Measurements from ENCODE around the gene JARID2. TPM values are rescaled to one million over a fixed set of nuclear protein-coding genes. Genes with fewer than 3 reads are reported as not detected.

JARID2 gene
- total RNA-seq, 2 donors from 2014 or later, result 3.6 to 4.6 TPM

GRCh38 chr6:15430931-15431405 lies 185.1 kb downstream of the JARID2 start:
- intact Hi-C loops (cut with DNase I), result no loop called here
- Histone ChIP-seq H3K27ac (no peak overlapping the region), H3K9me3 (no peaks in the 10 kb centered on the region), H3K4me3 (no peak overlapping the region), H3K36me3 (replicated peaks in 1 of 2; ENCODE audit: insufficient read depth in 1 of 2, low read depth in 2 of 2) (no peaks in the 10 kb centered on the region), H3K27me3 (no peaks in the 10 kb centered on the region), H3K4me1 (peaks cover 32% of the 10 kb centered on the region)
- no peak for TF ChIP-seq POLR2A (IDR thresholded peaks at IDR 0.05)
- TF ChIP-seq CTCF (IDR thresholded peaks at IDR 0.05), result no peak
- DNase-seq, result no peak
- 66 to 69% methylated on average over 6 of the region's 6 CpGs for WGBS, 2 donors
- peak; percentile 56 for ATAC-seq

GRCh38 chr6:15431762-15432483 lies 186.1 kb downstream of the JARID2 start:
- Histone ChIP-seq H3K4me1 (peaks cover 32% of the 10 kb centered on the region), H3K36me3 (replicated peaks in 1 of 2; ENCODE audit: insufficient read depth in 1 of 2, low read depth in 2 of 2) (no peaks in the 10 kb centered on the region), H3K27ac (peak overlapping the region in 1 of 4 donors; percentile 40), H3K9me3 (no peaks in the 10 kb centered on the region), H3K4me3 (no peak overlapping the region), H3K27me3 (no peaks in the 10 kb centered on the region)
- 66 to 71% methylated on average over 9 of the region's 9 CpGs for WGBS, 2 donors
- intact Hi-C loops (cut with DNase I), result no loop called here
- DNase-seq, result no peak
- TF ChIP-seq POLR2A (IDR thresholded peaks at IDR 0.05) (no peak), CTCF (IDR thresholded peaks at IDR 0.05) (no peak)
- peak; percentile 71 for ATAC-seq

GRCh38 chr6:15433511-15433861 lies 187.6 kb downstream of the JARID2 start:
- TF ChIP-seq POLR2A (IDR thresholded peaks at IDR 0.05) (no peak), CTCF (IDR thresholded peaks at IDR 0.05) (no peak)
- H3K4me3 ChIP-seq, result no peak overlapping the region
- H3K36me3 ChIP-seq (replicated peaks in 1 of 2; ENCODE audit: insufficient read depth in 1 of 2, low read depth in 2 of 2), result no peaks in the 10 kb centered on the region
- DNase-seq (no peak), ATAC-seq (no peak)
- peaks cover 32% of the 10 kb centered on the region for H3K4me1 ChIP-seq
- intact Hi-C loops (cut with DNase I), result no loop called here
- no peak overlapping the region for H3K27ac ChIP-seq
- H3K27me3 ChIP-seq, result no peaks in the 10 kb centered on the region
- WGBS, 2 donors, result 58 to 68% methylated on average over 2 of the region's 2 CpGs
- no peaks in the 10 kb centered on the region for H3K9me3 ChIP-seq

GRCh38 chr6:15434263-15434662 lies 188.4 kb downstream of the JARID2 start:
- intact Hi-C loops (cut with DNase I), result no loop called here
- Histone ChIP-seq H3K9me3 (no peaks in the 10 kb centered on the region), H3K36me3 (replicated peaks in 1 of 2; ENCODE audit: insufficient read depth in 1 of 2, low read depth in 2 of 2) (no peaks in the 10 kb centered on the region), H3K27me3 (no peaks in the 10 kb centered on the region), H3K27ac (no peak overlapping the region), H3K4me1 (peaks cover 34% of the 10 kb centered on the region), H3K4me3 (no peak overlapping the region)
- ATAC-seq (no peak), DNase-seq (no peak)
- WGBS, 2 donors, result 88 to 100% methylated on average over 1 of the region's 1 CpG
- TF ChIP-seq CTCF (IDR thresholded peaks at IDR 0.05) (no peak), POLR2A (IDR thresholded peaks at IDR 0.05) (no peak)

- ATAC-seq (no peak), DNase-seq (no peak)
- no peak for TF ChIP-seq POLR2A (IDR thresholded peaks at IDR 0.05)
- TF ChIP-seq CTCF (IDR thresholded peaks at IDR 0.05), result no peak
- no peaks in the 10 kb centered on the region for H3K36me3 ChIP-seq (replicated peaks in 1 of 2; ENCODE audit: insufficient read depth in 1 of 2, low read depth in 2 of 2)
- H3K4me1 ChIP-seq, result peaks cover 40% of the 10 kb centered on the region
- 93 to 100% methylated on average over 2 of the region's 2 CpGs for WGBS, 2 donors
- H3K27ac ChIP-seq, result no peak overlapping the region
- H3K4me3 ChIP-seq, result no peak overlapping the region
- no peaks in the 10 kb centered on the region for H3K9me3 ChIP-seq
- H3K27me3 ChIP-seq, result no peaks in the 10 kb centered on the region
- intact Hi-C loops (cut with DNase I), result no loop called here
These were observed 189.0 kb downstream of the JARID2 start for GRCh38 chr6:15434823-15435380.
